VCaP (cell line): Measurements from ENCODE around the gene SUMF1.

Experiments used
- H3K27ac ChIP-seq: fragments of 450-650 bp; 2 replicates; pipeline ENCODE4 v1.5.1; 2017
- CTCF ChIP-seq: fragments of 450-650 bp; conservative IDR thresholded peaks from 2 replicates; pipeline ENCODE4 v1.5.1; 2017; ENCODE audit warnings: mild to moderate bottlenecking, moderate library complexity

Gene SUMF1

GRCh38 chr3:4429648-4430350 lies 37.3 kb downstream of the SUMF1 start:
- TF ChIP-seq CTCF: no peak
- H3K27ac ChIP-seq: no peak overlapping the region

DNA sequence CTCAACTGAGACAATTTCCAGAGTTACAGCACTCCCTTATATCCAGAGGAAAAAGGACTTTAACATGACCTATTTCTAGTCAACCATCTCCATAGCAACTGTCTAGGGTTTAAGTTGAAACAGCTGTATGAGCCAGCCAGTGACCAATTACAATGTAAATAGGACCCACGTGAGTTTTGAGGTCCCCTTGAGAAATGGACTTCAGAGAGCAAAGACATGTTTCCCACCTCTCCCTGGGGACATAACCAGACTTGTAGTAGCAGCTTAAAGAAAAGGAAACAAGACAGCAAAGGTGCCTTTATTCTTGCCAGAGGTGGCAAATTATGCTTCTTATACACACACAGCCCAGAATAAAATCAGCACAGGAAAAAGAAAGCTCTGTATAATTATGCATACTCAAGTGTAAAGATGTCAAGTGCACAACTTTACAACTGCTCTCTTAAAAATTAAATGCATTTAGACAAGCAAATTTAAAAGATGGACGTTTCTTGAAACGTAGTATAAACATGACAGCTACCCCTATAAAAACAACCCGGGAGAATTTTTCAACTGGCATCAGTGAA lies 40.2 kb downstream of the SUMF1 start:
- no peak overlapping the region for H3K27ac ChIP-seq
- TF ChIP-seq CTCF: no peak

DNA sequence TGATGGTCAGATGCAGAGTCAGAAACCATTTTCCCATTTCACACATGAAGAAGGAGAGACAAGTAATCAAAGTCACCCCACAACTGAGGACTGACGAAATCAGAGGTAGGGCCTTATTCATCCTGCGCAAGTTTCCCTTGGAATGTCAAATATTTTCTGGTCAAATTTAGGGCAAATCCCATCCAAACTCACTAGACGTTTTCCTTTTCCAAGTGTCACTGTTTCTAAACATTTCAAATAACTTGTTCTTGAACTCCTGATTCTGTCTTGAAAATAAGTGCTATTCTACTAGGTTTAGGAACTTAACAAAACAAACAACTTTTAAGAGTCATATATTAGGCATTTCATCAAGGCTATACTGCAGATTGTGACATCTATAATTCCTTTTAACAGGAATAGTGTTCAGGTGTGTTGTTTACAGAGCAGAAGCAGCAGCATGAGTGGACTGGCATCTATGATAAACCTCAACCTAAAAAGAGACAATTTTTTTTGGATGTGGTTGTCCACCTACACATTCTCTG lies 40.7 kb downstream of the SUMF1 start:
- H3K27ac ChIP-seq: no peak overlapping the region
- TF ChIP-seq CTCF: no peak

- no peak for TF ChIP-seq CTCF
- no peak overlapping the region for H3K27ac ChIP-seq
Observed at GRCh38 chr3:4425707-4426106, 41.4 kb downstream of the SUMF1 start.

- H3K27ac ChIP-seq: no peak overlapping the region
- TF ChIP-seq CTCF: no peak
Observed at GRCh38 chr3:4425055-4425454, 42.0 kb downstream of the SUMF1 start.

GRCh38 chr3:4421121-4421520 lies 45.9 kb downstream of the SUMF1 start:
- no peak for TF ChIP-seq CTCF
- H3K27ac ChIP-seq: no peak overlapping the region

DNA sequence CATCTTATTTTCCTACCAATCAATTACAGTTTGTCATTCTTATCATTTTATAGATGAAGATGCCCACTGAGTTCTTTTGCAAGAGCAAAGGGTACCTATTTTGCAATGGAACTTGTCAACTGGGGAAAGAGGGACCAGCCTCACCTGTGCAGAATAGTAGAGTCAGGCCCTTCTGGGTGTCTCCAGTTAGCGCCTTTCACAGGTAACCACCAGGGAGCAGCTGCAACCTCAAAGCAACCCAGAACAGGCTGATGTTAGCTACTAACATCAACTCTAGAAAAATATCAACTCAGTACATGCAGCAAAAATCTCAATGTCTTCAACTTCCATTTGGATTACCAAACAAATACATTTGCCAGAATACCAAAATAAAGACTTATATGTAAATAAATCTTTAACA lies 47.1 kb downstream of the SUMF1 start:
- TF ChIP-seq CTCF: no peak
- H3K27ac ChIP-seq: peak overlapping the region; percentile 100; the same call in 1 of the 2 replicates
